WI38 (cell line): Measurements from ENCODE around the gene SPTLC2.

ENCODE experiments used
- H3K4me3 ChIP-seq: 2 replicates; pipeline ENCODE4 v1.5.1; 2011; ENCODE audit warnings: low read depth, mild to moderate bottlenecking, control low read depth, low read length
- TF ChIP-seq, protein P1 (sequence below): IDR thresholded peaks from 2 replicates; pipeline ENCODE4 v1.5.1; 2012; ENCODE audit warnings: low read depth, mild to moderate bottlenecking, control low read depth, low read length

The SPTLC2 gene

DNA sequence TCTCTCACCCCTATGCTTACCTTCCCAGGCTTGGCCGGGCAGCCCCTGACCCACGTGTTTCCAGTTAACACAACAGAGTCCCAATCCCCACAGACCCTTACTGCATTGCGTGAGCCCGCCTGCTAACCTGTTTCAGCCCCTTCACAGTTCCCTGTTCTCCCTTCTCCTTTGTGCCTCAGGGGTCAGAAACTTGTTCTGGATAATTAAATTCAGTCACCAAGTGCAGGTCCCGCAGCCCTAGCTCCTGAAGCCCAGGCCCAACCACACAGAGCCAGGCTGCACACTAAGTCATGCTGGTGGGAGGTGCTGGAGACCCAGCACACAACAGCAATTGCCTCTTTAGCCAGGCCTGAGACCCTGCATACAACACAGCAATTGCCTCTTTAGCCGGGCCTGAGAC, 127.4 kb downstream of the SPTLC2 start:
- TF ChIP-seq, protein P1, sequence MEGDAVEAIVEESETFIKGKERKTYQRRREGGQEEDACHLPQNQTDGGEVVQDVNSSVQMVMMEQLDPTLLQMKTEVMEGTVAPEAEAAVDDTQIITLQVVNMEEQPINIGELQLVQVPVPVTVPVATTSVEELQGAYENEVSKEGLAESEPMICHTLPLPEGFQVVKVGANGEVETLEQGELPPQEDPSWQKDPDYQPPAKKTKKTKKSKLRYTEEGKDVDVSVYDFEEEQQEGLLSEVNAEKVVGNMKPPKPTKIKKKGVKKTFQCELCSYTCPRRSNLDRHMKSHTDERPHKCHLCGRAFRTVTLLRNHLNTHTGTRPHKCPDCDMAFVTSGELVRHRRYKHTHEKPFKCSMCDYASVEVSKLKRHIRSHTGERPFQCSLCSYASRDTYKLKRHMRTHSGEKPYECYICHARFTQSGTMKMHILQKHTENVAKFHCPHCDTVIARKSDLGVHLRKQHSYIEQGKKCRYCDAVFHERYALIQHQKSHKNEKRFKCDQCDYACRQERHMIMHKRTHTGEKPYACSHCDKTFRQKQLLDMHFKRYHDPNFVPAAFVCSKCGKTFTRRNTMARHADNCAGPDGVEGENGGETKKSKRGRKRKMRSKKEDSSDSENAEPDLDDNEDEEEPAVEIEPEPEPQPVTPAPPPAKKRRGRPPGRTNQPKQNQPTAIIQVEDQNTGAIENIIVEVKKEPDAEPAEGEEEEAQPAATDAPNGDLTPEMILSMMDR = no peak
- H3K4me3 ChIP-seq = no peak overlapping the region

DNA sequence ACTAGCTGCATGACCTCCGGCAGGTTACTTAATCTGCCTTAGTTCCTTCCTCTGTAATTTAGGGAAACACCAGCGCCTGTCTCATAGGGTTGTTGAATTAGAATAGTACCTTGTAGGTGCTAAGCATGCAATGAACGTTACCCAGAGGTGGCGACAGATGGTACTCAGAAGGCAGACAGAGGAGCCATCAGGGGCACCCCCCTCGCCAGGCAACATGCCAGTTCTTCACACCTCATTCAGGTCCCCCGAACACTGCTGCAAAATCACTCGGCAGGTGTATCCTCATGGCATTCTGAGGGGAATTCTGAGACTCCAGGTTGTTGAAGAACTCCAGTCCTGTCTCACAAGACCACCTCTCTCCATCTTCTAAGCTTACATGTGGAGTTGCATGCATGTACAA, 127.9 kb downstream of the SPTLC2 start:
- TF ChIP-seq, protein P1 = no peak
- no peak overlapping the region for H3K4me3 ChIP-seq

DNA sequence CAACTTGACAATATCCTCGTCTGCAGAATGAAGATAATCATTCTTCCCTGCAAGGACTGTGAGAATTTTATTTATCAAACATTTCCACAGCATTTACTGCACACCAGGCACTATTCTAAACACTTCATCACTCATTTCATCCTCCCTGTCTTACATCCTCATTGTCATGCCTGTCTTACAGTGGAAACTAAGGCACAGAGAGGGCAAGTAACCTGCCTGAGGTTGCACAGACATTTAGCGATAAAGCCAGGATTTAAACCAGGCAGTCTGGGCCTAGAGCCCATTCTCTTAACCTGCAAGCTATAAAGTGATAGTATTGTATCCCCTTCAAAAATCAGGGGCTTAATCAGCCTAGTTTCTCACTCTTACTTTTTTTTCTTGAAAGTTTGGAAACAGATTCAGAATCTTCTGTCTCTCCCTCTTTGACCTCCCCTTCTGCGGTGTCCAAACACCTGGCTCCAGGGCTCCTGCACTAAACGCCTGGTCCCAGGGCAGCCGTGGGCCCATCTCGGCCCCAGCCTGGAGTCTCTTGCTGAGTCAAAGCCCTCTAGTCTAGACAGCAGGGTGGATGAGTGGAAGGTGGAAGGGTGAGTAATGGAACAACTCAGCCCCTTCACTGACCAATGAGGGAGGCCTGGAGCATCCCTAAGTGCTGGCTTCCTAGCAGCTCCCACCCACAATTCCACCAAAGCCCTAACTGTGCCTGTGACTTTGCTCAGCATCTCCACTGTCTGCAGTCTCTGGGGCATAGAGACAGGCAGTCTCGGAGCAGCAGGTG, 130.3 kb downstream of the SPTLC2 start:
- TF ChIP-seq, protein P1 = no peak
- no peak overlapping the region for H3K4me3 ChIP-seq

DNA sequence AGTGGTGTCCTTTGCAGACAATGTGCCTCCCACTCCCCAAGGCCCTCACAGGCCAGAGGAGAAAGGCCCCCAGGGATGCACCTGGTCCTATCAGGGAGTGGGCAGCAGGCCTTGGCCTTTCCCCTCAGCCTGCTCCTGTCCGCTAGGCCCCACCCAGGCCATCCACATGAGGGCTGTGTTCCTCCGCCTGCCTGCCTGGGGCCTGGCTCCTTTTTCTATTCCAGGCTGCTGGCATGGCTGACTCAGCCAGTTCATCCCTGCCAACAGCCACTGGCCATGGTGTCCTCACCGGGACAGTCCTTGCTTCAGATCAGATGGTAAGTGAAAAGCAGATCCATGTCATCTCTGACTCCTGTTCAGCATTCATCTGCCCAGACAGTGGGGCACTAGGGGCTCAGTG, 131.2 kb downstream of the SPTLC2 start:
- TF ChIP-seq, protein P1 = no peak
- H3K4me3 ChIP-seq = no peak overlapping the region

DNA sequence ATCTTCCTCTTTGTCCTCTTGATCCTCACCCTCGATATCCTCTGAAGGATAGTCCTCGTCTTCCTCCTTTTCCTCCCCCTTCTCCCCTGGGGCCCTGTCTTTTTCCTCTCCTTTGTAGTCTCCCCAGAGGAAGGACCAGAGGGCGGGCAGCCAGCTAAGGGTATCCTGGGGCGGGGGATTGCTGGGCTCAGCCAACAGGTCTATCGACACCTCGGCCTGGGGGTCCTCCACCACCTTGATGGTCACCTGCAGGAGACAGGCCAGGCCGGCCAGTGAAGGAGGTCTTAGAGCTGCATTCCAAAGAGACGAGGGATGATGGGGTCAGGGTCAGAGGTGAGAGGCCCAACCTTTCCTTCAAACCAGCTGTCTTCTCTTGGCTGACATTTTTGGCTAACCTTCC, 134.0 kb downstream of the SPTLC2 start:
- no peak overlapping the region for H3K4me3 ChIP-seq
- TF ChIP-seq, protein P1 = no peak

DNA sequence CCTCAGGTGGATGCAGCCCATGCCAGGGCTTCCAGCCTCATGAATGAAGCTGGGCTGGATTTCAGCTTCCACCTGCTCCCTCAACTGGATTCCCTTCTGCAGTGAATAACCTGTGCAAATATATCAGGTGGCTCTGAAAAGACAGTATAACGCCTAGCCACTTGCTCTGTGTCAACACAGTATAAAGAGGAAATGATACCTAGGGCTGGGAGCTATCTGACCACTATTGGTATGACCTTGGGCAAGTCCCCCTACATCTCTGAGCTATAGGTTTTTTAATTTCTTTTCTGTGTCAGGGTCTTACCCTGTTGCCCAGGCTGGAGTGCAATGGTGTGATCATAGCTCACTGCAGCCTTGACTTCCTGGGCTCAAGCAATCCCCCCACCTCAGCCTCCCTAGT, 137.6 kb downstream of the SPTLC2 start:
- no peak overlapping the region for H3K4me3 ChIP-seq
- TF ChIP-seq, protein P1 = no peak

DNA sequence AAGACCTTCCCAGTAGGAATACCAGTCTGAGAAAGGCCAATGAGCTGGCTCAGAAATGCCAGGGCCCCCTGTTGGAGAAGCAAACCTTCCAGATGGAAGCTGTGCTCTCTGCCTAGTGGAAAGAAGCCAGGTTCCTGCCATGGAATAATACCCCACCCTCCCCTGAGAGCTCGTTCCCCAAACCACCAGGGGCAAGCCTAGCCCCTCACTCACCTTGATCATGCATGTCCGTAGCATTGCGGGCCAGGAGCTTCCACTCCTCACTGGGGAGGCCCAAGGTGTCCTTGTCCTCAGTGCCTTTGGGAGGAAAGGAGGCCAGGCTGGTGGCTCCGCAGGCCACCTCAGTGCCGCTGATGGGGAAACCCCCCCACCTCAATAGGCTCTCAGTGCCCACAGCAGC, 138.4 kb downstream of the SPTLC2 start:
- H3K4me3 ChIP-seq = no peak overlapping the region
- TF ChIP-seq, protein P1 = no peak
